Fibroblast of pulmonary artery (primary cell): ENCODE results near the gene ALKAL2.

Source experiments
- DNase-seq: peaks from one replicate; pipeline ENCODE4 v3.0.0-alpha.2; 2010; ENCODE audit warnings: low read depth
- H3K4me3 ChIP-seq: replicated peaks from 2 replicates; pipeline ENCODE4 v1.5.1; 2011; ENCODE audit warnings: low read depth, mild to moderate bottlenecking, control low read depth, low read length, moderate library complexity
- TF ChIP-seq, protein P1 (sequence below): IDR thresholded peaks from 2 replicates; pipeline ENCODE4 v1.5.1; 2011; ENCODE audit warnings: mild to moderate bottlenecking, control low read depth, low read length, inconsistent platforms; ENCODE audit errors: missing control alignments

Gene ALKAL2

GRCh38 chr2:310994-311393 is 23.1 kb upstream of the ALKAL2 start:
- H3K4me3 ChIP-seq = no peak overlapping the region
- TF ChIP-seq, protein P1, sequence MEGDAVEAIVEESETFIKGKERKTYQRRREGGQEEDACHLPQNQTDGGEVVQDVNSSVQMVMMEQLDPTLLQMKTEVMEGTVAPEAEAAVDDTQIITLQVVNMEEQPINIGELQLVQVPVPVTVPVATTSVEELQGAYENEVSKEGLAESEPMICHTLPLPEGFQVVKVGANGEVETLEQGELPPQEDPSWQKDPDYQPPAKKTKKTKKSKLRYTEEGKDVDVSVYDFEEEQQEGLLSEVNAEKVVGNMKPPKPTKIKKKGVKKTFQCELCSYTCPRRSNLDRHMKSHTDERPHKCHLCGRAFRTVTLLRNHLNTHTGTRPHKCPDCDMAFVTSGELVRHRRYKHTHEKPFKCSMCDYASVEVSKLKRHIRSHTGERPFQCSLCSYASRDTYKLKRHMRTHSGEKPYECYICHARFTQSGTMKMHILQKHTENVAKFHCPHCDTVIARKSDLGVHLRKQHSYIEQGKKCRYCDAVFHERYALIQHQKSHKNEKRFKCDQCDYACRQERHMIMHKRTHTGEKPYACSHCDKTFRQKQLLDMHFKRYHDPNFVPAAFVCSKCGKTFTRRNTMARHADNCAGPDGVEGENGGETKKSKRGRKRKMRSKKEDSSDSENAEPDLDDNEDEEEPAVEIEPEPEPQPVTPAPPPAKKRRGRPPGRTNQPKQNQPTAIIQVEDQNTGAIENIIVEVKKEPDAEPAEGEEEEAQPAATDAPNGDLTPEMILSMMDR = no peak
- no peak for DNase-seq

DNA sequence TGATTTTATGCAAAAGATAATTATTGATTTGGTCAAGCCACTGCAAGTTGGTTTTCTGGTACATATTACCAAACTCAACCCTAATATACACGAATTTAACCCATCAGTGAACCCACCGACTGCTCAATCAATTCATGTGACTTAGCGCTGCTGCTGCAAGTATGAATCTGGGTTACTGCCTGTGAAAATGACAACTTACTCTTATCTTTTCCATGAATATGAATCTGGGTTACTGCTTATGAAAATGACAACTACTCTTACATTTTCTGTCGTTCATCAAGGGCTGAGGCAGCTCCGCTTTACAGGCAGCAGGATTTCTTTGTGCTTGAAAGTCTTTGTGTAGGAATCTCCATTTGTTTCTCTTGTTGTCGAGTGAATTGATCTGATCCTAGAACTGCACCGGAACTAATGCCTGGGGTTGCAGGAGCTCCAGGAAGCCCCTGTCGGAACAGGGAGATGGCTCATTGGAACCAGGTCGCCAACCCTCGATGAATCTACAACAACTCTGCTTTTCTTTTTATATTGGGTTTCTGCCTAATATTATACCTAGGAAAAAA is 22.1 kb upstream of the ALKAL2 start:
- no peak for DNase-seq
- TF ChIP-seq, protein P1 = no peak
- no peak overlapping the region for H3K4me3 ChIP-seq

- no peak for DNase-seq
Measured at GRCh38 chr2:309148-309953, 21.5 kb upstream of the ALKAL2 start.

DNA sequence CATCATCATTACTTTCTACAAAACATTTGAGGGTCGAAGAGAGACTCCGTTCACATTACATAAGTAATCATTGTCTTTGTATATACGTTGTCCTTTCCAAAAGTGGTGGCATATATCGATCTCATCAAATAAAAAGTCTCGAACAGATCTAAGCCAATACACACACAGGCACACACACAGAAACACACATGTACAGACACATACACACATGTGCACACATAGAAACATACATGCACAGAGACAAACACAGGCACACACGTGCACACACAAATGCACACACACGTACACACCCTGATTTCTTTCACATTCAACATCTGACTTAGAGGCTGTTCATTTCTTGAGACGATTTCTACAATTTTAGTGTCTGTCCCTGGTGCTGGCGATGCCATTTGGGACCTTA is 17.5 kb upstream of the ALKAL2 start:
- H3K4me3 ChIP-seq = no peak overlapping the region
- no peak for DNase-seq
- TF ChIP-seq, protein P1 = no peak

More at GRCh38 chr2:309148-309953, 21.5 kb upstream of the ALKAL2 start:
- H3K4me3 ChIP-seq = no peak overlapping the region
- TF ChIP-seq, protein P1 = no peak

- DNase-seq = no peak
- TF ChIP-seq, protein P1 = no peak
- no peak overlapping the region for H3K4me3 ChIP-seq
Measured at GRCh38 chr2:296354-296753, 8.5 kb upstream of the ALKAL2 start.

- no peak overlapping the region for H3K4me3 ChIP-seq
- TF ChIP-seq, protein P1 = no peak
- DNase-seq = no peak
Measured at GRCh38 chr2:295090-295489, 7.2 kb upstream of the ALKAL2 start.
